NCI-H526 (cell line): ENCODE measurements around the gene STK36.
A peak's percentile ranks its signal among the peaks of the same experiment; 100 is the strongest.

Source experiments
- DNase-seq, 2 experiments: peaks; one replicate each; lab custom pipeline; 2025; lab: John Stamatoyannopoulos, UW

The STK36 gene

DNA sequence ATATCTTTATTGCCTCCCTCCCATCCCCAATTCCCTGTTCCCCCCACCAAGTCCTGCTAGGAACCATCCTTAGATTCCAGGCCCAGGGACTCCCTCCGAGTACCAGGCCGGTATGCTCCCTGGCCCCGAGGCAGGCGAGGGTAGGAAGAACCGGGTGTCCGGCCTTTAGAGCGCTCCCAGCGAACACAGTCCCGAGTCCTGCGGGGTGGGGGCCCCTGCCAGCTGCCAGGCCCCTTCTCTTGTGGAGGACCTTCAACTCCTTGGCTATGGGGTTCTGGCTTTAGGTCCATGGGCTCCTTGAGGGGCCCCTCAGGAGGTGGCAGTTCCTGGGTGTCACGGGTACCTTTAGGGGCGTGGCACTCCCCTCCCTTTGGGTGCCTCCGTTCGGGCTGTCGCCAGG, 8.0 kb upstream of the STK36 start:
- no peak for DNase-seq

DNA sequence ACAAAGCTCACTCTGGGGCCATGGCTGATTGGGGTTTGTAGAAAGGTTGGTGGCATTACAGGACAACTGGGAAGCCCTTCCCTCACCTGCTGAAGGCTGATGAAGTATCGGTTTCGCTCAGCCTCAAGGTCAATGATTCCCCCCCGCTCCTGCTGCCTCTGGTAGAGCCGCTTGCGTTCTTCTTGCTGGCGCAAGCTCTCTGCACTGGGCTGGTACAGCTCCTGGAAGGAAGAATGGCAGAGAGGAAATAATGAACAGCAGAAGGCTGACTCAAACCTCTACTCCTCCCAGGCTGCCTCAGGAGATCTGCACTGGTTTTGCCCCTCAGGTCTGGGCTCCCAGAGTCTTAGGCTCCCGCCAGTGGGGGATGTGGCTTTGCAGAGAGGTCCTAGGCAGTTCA, 7.2 kb upstream of the STK36 start:
- DNase-seq: no peak

DNA sequence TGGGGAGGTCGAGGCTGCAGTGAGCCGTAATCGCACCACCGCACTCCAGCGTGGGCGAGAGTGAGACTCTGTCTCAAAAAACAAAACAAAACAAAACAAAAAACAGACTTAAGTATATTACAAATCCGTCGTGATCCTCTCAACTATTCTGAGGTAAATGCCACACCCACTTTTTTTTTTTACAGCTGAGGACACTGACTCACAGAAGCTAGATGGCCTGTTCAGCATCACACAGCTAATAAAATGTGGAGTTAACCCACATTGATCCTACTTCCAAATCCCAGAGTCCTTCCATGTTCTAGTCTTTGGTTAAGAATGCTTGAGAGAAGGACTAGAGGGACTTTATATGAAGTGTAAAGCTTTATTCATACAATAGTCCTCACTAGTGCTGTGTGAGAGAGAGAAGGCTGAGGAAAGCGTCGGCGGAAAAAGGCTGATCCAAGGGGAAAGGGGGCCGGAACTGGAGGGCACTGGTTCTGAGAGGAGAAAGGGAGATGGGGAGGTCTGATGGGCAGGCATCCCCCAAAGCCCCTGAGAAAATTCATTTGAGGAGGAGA, 711 bp upstream of the STK36 start:
- DNase-seq: peak in 1 of 2 experiments; percentile 34

DNA sequence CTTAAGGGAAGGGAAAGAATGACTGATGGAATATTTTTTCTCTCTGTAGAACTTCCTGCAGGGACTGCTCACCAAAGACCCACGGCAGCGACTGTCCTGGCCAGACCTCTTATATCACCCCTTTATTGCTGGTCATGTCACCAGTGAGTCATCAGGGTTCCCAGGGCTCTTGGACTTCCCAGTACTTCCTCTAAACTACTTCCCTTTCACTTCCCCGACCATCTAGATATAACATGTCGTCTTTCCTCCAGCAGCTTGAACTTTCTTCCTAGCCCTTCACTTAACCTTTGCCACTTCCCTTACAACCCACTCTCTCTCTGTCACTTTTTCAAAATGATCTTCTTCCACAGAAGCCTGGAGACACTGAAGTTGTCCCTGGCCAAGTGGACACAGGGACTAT, 7.2 kb downstream of the STK36 start:
- no peak for DNase-seq

DNA sequence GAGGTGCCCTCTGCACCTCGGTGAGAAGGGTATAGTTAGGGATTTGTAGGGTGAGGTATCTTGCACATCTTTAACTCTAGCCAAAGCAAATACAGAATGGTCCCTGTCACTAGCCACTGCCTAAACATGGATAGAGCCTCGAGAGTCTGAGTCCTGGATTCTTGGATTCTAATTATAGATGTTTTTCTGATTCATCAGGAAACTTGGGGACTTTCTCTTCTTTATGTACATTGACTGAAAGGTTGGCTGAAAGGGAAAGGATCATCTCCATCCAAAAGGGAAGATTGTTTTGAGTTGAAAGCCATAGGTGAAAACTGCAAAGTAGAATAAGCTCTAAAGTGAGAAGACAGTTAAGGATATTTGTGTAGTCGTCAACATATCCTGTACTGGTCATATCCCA, 8.2 kb downstream of the STK36 start:
- no peak for DNase-seq

DNA sequence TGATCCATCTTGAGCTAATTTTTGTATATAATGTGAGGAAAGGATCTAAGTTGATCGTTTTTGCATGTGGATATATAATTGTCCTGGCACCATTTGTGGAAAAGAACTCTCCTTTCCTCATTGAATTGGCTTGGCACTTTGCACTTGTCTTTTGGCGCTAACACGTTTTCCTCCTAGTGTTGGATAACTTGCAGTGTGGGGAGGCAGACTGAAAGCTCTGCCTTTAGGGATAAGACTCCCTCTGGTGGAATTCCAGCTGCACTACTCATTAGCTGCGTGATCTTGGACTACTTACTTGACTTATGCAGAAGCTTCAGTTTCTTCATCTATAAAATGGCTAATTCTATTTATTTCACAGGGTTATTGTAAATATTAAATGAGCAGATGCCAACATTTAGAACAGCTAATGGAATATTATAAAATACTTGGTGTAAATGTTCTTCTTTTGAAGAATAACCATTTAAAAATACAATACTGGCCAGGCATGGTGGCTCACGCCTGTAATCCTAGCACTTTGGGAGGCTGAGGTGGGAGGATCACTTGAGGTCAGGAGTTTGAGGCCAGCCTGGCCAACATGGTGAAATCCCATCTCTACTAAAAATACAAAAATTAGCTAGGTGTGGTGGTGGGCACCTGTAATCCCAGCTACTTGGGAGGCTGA, 15.6 kb downstream of the STK36 start:
- peak; percentile 43 to 79 for DNase-seq

DNA sequence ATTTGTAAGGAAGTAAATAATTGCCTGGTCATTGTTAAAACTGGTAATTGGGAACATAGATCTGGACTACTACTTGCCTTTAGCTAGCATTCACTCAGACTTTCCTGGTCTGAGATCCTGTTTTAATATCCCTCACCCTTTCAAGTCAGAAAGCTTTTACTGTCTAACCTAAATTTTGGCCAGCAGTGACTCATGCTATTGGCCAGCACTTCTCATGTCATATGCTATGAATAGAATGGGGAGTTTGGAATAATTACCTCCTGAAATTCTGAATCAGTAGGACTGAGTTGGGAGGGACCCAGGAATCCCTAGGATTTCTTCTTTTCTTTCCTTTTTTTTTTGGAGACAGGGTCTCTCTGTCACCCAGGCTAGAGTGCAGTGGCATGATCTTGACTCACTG, 19.3 kb downstream of the STK36 start:
- DNase-seq: no peak

DNA sequence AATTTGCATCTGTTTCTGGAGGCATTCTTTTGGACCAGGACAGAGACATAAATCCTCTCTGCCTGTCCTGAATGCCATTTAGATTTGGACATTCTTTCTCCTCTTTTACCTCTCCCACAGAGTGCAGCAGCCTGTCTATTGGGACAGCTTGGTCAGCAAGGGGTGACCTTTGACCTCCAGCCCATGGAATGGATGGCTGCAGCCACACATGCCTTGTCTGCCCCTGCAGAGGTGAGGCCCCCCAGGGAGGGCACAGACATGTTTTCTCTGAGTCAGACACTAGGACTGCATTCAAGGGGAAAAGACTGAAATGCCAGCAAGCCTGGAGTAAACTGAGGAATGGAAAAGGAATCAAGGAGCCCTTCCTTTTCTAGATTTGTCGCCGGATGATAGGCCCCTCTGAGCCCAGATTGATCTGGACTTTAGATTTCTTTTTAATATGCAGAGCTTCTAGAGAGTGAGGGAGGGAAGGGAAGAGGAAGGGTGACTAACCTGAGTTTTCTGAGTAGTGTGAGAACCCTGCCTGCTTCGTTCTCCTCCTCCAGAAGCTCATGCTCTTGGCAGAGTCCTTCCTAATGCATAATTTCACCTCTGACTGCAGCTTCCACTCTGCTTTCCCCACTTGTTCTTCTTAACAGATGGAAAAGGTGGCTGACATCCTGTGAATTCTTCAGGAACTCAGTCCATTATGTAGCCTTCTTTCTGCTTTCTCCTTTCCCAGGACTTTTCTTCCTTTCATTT, 22.7 kb downstream of the STK36 start:
- DNase-seq: no peak

DNA sequence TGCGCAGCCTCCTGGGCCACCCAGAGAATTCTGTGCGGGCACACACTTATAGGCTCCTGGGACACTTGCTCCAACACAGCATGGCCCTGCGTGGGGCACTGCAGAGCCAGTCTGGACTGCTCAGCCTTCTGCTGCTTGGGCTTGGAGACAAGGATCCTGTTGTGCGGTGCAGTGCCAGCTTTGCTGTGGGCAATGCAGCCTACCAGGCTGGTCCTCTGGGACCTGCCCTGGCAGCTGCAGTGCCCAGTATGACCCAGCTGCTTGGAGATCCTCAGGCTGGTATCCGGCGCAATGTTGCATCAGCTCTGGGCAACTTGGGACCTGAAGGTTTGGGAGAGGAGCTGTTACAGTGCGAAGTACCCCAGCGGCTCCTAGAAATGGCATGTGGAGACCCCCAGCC, 27.0 kb downstream of the STK36 start:
- DNase-seq: no peak

DNA sequence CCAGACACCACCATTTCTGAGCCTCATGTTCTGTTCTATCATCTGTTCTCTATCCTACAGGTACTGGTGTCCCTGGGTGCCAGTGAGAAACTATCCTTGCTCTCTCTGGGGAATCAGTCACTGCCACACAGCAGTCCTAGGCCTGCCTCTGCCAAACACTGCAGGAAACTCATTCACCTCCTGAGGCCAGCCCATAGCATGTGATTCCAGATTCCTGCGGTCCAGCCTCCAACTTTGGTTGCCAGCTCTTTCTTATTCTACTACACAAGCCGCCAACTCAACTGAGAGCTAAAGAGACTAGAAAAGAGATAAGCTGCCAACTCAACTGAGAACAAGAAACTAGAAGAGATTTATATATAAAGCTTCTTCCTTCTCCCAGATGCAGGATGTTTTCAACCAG, 29.9 kb downstream of the STK36 start:
- DNase-seq: no peak

DNA sequence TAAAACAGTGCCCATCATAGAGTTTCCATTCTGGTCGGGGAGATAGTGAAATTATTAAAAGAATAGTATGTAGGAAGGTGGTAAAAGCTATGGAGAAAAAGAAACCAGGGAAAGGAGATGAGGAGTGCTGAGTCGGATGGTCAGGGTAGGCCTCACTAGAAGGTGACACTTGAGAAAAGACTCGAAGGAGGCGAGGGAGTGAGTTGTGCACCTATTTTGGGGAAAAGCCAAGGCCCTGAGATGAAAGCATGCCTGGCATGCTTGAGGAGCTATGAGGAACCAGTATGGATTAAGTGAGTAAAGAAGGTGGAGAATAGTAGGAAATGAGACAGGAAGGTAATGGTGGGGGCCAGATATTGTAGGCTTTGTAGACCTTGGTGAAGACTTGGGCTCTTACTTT, 31.5 kb downstream of the STK36 start:
- DNase-seq: no peak

DNA sequence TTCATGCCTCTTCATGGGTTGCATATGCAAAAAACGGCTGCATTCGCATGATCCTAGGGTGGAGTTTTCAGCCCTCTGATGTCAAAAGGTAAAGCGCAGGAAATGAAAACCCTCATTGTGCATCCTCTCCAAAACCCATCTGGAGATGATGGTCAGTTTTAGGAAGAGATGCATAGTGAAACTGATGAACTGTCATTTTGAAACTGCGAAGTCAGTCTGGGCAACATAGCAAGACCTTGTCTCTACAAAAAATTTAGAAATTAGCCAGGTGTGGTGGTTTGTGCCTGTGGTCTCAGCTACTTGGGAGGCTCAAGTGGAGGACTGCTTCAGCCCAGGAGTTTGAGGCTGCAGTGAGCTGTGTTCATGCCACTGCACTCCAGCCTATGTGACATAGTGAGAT, 36.2 kb downstream of the STK36 start:
- DNase-seq: no peak

DNA sequence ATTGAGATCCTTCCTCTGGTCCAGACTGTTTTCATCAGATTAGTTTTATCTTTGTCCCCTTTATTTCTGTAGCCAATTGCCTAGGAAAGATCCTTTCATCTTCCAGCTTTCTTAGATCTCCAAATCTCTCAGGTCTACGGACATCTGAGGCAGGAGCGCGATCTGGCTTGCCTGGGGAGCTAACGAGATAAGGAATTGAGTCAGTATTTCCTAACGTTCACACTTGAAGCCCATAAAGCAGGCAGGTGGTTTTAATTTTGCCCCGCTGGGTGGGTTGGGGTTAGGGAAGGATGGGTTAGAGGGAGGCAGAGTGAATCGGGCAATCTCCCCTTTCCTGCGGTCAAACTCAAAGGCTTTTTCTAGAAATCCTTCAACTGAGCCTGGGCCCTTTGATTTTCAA, 38.0 kb downstream of the STK36 start:
- DNase-seq: no peak

DNA sequence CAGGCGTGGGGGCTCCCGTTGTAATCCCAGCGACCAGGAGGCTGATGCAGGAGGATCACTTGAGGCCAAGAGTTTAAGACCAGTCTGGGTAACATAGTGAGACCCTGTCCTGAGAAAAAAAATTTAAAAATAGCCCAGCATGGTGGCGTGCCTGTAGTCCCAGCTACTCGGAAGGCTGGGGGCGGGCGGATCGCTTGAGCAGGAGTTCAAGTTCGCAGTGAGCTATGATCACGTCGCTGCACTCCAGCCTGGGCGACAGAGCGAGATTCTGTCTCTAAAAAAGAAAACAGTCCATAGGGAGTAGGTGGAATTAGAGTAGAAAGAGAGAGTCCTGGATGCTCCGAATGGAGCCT, 38.4 kb downstream of the STK36 start:
- DNase-seq: no peak

DNA sequence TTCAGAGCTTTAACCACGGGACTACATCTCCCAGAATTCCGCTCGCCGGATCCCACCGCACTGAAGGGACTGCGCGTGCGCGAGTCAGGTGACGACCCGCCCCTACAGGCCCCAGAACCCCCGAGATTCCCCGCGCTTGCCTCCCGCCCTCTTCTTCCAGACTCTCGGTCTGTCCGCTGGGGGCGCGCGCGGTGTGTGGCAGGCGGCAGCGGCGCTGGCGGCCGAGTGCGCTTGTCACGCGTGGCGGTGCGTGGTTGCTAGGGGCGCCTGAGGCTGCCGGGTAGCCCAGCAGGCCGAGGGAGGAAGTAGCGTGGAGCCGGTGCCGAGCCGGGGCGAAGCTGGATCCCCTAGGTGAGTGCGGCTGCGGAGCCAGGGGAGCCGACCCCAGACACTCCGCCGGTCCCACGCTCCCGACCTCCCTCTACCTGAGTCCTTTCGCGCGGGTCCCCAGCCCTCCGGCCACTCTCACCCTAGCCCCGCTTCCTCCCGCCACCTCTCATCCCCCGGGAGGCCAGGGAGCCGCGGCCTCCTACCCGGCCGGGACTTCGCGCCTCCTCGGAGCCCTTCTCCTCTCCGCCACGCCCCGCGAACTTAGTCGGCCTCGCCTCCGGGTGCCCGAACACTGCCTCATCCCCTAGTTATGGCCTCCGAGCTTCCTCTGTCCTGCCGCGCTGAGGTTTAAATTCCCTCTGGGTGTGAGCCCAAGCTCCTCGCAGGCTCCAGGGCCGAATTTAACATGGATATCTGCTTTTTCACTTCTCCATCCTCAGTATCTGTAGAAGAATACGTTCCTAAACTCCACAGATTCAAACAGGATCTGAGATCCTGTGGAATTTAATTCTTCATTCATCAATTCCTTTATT, 39.0 kb downstream of the STK36 start, which contains the start of gene TTLL4:
TSS of gene TTLL4 (plus strand) at position 149 of the 863 bp plus-strand sequence. CDS start 26,842 bp downstream, outside the sequence.
- DNase-seq: peak; percentile 93 to 98

DNA sequence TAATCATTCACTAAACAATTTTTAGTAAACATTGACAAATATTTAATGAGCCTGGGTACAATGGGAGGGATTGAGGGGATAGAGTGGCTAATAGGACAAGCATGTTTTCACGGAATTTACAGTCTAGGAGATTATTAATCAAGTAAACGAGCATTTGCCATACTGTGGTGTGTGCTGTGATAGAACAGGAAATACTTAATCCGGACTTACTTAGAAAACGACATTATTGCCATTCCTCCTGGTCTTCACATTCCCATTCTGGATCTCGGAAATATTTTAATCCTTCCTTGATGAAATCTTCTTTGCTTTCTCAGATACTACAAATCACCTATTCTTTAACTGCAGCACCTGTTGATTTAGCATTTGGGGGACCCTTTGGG, 39.7 kb downstream of the STK36 start:
- no peak for DNase-seq

DNA sequence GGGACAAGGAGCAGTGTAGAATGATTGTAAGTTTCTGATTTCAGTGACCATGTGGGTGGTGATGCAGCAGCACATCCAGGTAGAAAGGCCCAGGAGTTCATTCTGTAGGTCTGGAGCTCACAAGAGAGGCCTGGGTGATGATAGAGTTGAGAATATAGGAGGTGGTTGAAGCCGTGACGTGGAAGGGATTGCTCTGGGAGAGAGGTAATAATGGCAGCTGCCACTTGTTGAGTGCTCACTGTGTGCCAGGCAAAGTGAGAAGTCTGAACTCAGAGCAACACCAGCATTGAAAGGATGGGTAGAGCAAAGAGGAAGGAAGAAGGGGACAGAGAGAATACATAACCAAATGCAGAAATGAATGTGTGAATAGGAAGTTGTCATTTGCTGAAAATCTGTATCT, 42.0 kb downstream of the STK36 start:
- DNase-seq: no peak

DNA sequence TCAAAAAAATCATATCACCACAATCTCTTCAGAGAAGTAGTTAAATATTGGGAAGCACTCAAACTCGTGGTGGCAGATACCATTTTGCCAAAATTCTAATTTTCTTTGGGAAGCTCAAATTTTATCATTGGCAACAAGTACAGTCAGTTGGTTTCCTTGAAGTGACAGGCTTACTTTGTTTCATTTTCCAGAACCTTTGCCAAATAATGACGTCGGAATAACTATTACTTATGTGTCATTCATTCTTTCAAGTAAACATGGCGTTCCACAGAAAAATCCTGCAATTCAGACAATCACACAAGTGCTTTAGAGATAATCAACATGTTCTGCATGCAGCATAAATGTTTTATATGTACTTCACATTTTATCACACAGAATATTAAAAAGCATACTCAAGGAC, 44.2 kb downstream of the STK36 start:
- no peak for DNase-seq

DNA sequence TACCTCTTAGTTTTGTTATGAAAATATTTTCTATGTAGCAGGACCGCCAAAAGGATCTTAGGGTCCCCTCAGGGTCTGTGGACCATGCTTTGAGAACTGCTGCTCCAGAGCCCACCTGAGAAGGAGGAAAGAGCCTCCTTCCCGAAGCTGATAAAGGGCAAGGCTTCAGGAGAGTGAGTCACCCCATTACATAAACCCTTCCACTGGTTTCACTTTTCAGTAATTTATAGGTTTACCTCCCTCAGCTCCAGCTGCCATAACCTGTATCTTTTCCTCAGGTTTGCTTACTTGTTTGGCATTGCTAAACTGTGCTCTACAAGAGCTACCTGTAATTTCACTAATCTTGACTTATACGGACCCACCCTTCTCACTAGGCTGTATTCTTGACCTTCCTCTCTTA, 45.4 kb downstream of the STK36 start:
- no peak for DNase-seq

DNA sequence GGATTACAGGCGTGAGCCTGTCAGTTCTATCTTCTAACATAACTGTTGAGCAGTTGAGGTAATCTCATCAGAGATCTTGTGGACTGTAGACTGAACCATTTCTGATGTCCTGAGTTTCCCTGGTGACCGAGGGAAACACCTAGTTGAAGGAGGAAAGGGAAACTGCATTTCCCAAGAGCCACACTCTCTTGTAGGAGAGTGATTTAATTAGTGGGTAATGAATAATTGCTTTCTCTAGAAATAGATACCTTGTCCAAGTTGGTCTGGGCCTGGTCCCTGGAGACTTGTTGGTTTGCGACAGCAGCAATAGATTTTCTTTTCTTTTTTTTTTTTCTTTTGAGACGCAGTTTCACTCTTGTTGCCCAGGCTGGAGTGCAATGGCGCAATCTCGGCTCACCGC, 46.2 kb downstream of the STK36 start:
- no peak for DNase-seq

DNA sequence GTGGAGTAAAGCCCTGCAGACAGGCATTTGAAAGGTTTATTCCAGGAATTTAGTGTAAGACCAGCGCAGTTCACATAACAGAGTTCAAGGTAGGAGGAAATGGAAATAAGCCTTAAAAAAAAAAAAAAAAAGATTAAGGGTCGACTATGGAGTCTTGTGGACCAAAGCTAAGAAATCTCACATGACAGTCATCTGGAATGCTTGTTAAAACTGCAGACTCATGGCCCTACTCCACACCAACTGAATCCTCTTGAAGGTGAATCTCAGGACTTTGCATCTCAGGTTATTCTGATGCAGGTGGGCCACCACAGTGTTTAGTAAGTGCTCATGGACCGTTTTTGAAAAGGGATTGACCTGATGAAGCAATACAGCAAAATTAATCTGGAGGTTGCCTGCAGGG, 47.6 kb downstream of the STK36 start:
- DNase-seq: no peak
